GM18909 (cell line): ENCODE results near the gene LOXL4.

Experiments used
- ATAC-seq: cut with Tn5 transposase; IDR thresholded peaks from one replicate; pipeline ENCODE4 v1.9.1; 2021; ENCODE audit warnings: mild to moderate bottlenecking; ENCODE audit not compliant: unreplicated experiment, poor library complexity

LOXL4 gene

DNA sequence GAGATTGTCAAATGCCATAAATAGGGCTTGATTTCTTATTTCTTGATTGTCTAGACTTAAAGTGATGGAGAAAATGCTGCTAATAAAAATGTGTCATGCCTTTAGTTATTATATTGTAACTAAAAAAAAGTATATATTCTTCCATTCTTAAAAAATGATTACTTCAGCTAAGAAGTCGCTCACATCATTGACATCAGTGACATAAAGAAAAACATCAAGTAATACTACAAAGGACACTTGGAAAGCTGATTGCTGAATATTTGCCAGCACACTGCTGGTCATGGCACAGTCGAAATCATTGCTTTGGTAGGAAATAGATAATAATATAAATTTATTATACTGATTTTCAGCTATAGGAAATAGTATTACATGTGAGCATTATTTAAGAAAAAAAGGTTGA lies 62.6 kb downstream of the LOXL4 start:
- ATAC-seq = no peak

DNA sequence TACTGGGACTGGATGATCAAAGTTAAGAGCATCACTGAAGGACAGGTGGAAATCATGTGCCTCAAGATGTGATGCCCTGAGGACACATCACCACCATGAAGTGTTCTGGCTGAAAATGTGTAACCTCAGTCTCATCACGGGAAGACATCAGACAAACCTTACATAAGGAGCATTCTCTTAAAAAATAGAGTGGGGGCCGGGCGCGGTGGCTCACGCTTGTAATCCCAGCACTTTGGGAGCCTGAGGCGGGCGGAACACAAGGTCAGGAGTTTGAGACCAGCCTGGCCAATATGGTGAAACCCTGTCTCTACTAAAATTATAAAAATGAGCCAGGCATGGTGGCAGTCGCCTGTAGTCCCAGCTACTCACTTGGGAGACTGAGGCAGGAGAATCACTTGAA lies 65.6 kb downstream of the LOXL4 start:
- ATAC-seq = no peak

DNA sequence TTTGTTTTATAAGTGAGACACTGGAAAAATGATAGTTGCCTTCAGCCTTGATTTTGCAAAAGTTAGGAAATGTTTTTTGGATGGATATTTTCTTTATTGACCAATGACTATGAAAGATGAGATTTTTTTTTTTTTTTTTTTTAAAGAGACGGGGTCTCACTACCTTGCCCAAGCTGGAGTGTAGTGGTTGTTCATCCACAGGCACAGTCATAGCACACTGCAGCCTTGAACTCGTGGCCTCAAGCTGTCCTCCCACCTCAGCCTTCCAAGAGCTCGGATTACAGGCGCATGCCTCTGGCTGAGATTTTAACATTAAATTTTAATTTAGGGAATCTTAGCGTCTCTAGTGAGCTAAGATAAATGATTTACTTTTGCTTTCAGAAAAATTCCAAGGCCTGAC lies 66.2 kb downstream of the LOXL4 start:
- no peak for ATAC-seq
